Neural crest cell (in vitro differentiated cells): ENCODE measurements around the gene DNAJC15. TPM values are rescaled to one million over a fixed set of nuclear protein-coding genes. Genes with fewer than 3 reads are reported as not detected.

Source experiments
- DNase-seq: peaks from one replicate; pipeline ENCODE4 v3.0.0; 2021; ENCODE audit warnings: low read depth, mixed read lengths, low spot score
- H3K27ac Mint-ChIP-seq: one replicate; pipeline ENCODE4 v1.8.0; 2021; ENCODE audit warnings: mild to moderate bottlenecking, mixed read lengths; ENCODE audit not compliant: unreplicated experiment
- H3K27me3 Mint-ChIP-seq: 2 replicates; pipeline ENCODE4 v1.8.0; 2021; ENCODE audit warnings: low read depth, mild to moderate bottlenecking, mixed read lengths
- H3K36me3 Mint-ChIP-seq: 2 replicates; pipeline ENCODE4 v1.8.0; 2021; ENCODE audit warnings: low read depth, mild to moderate bottlenecking, mixed read lengths
- H3K4me1 Mint-ChIP-seq: 2 replicates; pipeline ENCODE4 v1.8.0; 2021; ENCODE audit warnings: mixed read lengths
- H3K4me3 Mint-ChIP-seq: one replicate; pipeline ENCODE4 v1.8.0; 2021; ENCODE audit warnings: mild to moderate bottlenecking, mixed read lengths
- H3K9me3 Mint-ChIP-seq: 2 replicates; pipeline ENCODE4 v1.8.0; 2021; ENCODE audit warnings: mixed read lengths
- CTCF ChIP-seq: fragments of 200-600 bp; sonication (generic); conservative IDR thresholded peaks from 2 replicates; pipeline ENCODE4 v1.5.0; 2021; ENCODE audit warnings: antibody characterized with exemption, mild to moderate bottlenecking
- total RNA-seq: library from RNA; stranded (reverse); gene quantifications from 2 replicates; pipeline ENCODE4 v1.2.1, GENCODE V29; 2021

DNAJC15 gene
- total RNA-seq, 1 donor from 2014 or later, result 14.7 TPM

- no peaks in the 10 kb centered on the region for H3K36me3 Mint-ChIP-seq
- no peaks in the 10 kb centered on the region for H3K27me3 Mint-ChIP-seq
- no peak for TF ChIP-seq CTCF
- DNase-seq, result no peak
- peaks cover 2% of the 10 kb centered on the region for H3K9me3 Mint-ChIP-seq
- H3K4me1 Mint-ChIP-seq, result peaks cover 47% of the 10 kb centered on the region
- H3K4me3 Mint-ChIP-seq, result no peak overlapping the region
- H3K27ac Mint-ChIP-seq, result no peak overlapping the region
Measured at GRCh38 chr13:43124490-43124889, 101.1 kb downstream of the DNAJC15 start.

GRCh38 chr13:43126420-43126819, 103.0 kb downstream of the DNAJC15 start:
- H3K4me1 Mint-ChIP-seq, result peaks cover 37% of the 10 kb centered on the region
- DNase-seq, result no peak
- no peak for TF ChIP-seq CTCF
- no peaks in the 10 kb centered on the region for H3K36me3 Mint-ChIP-seq
- H3K27me3 Mint-ChIP-seq, result no peaks in the 10 kb centered on the region
- no peak overlapping the region for H3K27ac Mint-ChIP-seq
- H3K9me3 Mint-ChIP-seq, result peaks cover 2% of the 10 kb centered on the region
- no peak overlapping the region for H3K4me3 Mint-ChIP-seq

- H3K27me3 Mint-ChIP-seq, result no peaks in the 10 kb centered on the region
- H3K9me3 Mint-ChIP-seq, result peaks cover 2% of the 10 kb centered on the region
- H3K27ac Mint-ChIP-seq, result no peak overlapping the region
- no peaks in the 10 kb centered on the region for H3K36me3 Mint-ChIP-seq
- no peak for DNase-seq
- H3K4me3 Mint-ChIP-seq, result no peak overlapping the region
- no peak for TF ChIP-seq CTCF
- H3K4me1 Mint-ChIP-seq, result peaks cover 30% of the 10 kb centered on the region
Measured at GRCh38 chr13:43127103-43127798, 103.9 kb downstream of the DNAJC15 start.

- Mint-ChIP-seq H3K27me3 (no peaks in the 10 kb centered on the region), H3K4me1 (peaks cover 25% of the 10 kb centered on the region), H3K9me3 (peaks cover 2% of the 10 kb centered on the region), H3K4me3 (no peak overlapping the region), H3K27ac (no peak overlapping the region), H3K36me3 (no peaks in the 10 kb centered on the region)
- no peak for TF ChIP-seq CTCF
- no peak for DNase-seq
Measured at GRCh38 chr13:43127827-43128226, 104.4 kb downstream of the DNAJC15 start.

- H3K36me3 Mint-ChIP-seq, result no peaks in the 10 kb centered on the region
- no peak for DNase-seq
- H3K27me3 Mint-ChIP-seq, result no peaks in the 10 kb centered on the region
- peaks cover 25% of the 10 kb centered on the region for H3K4me1 Mint-ChIP-seq
- H3K27ac Mint-ChIP-seq, result no peak overlapping the region
- no peak for TF ChIP-seq CTCF
- H3K9me3 Mint-ChIP-seq, result peaks cover 2% of the 10 kb centered on the region
- no peak overlapping the region for H3K4me3 Mint-ChIP-seq
Measured at GRCh38 chr13:43128504-43128961, 105.1 kb downstream of the DNAJC15 start.
